ENCODE measurements around the gene PDE4D. TPM values are rescaled to one million over a fixed set of nuclear protein-coding genes. Genes with fewer than 3 reads are reported as not detected.

PDE4D gene
- total and polyA plus RNA-seq, 2 of the 4 experiments (the other 2 are of a cell fraction): 1.4 to 7.9 TPM

- H3K9ac ChIP-seq (ENCODE audit: low read depth, low read length): no peak overlapping the region
- H3K4me2 ChIP-seq (ENCODE audit: low read depth, low read length): no peak overlapping the region
- H3K9me3 ChIP-seq (ENCODE audit: control insufficient read depth, insufficient read depth, low read length): no peaks in the 10 kb centered on the region
- no peak overlapping the region for H2AFZ ChIP-seq (replicated peaks; ENCODE audit: low read length, poor library complexity)
- BruUV-seq (replicated peaks): no TSS peak
- H2BK20ac ChIP-seq (ENCODE audit: low read depth, low read length): no peak overlapping the region
- no peak overlapping the region for H2BK15ac ChIP-seq (ENCODE audit: low read depth, low read length)
- dilution Hi-C loops (cut with HindIII; ENCODE audit: low sequenced_read_pairs, unreplicated experiment) (no loop called here), in situ Hi-C loops (cut with MboI; ENCODE audit: low sequenced_read_pairs) (loop anchor here (25.0 kb wide), 1 partner anchor 682 kb away; the partner anchor contains the start of gene GAPT), intact Hi-C loops (cut with micrococcal nuclease) (no loop called here)
- POLR2A ChIA-PET (ENCODE audit: unreplicated experiment): no interaction called here
- TF ChIP-seq RCOR1 (IDR thresholded peaks at IDR 0.05; ENCODE audit: insufficient replicate concordance, low read length): no peak
- TF ChIP-seq MAZ (IDR thresholded peaks at IDR 0.05; ENCODE audit: borderline replicate concordance, low read depth, low read length): no peak
- no peak for TF ChIP-seq MXI1 (IDR thresholded peaks at IDR 0.05; ENCODE audit: borderline replicate concordance, low read depth, low read length)
- TF ChIP-seq POLR2A (IDR thresholded peaks at IDR 0.05; ENCODE audit: low read depth, low read length): no peak
- TF ChIP-seq RFX5 (IDR thresholded peaks at IDR 0.05; ENCODE audit: low read depth, low read length): no peak
- no peak for TF ChIP-seq MAFK (IDR thresholded peaks at IDR 0.05; ENCODE audit: low read depth, low read length)
- TF ChIP-seq SMC3 (IDR thresholded peaks at IDR 0.05; ENCODE audit: low read depth, low read length): no peak
- TF ChIP-seq USF2 (IDR thresholded peaks at IDR 0.05; ENCODE audit: low read depth, low read length): no peak
- no peak for TF ChIP-seq NFE2L2 (IDR thresholded peaks at IDR 0.05; ENCODE audit: low read depth, low read length)
- no peak for TF ChIP-seq FOS (IDR thresholded peaks at IDR 0.05; ENCODE audit: low read depth, low read length)
- ATAC-seq (ENCODE audit: low read depth) (no peak), DNase-seq (no peak)
- no peak overlapping the region for H3K27ac ChIP-seq (ENCODE audit: insufficient read depth, low read length)
- H4K8ac ChIP-seq (ENCODE audit: low read depth in 2 of 2, low read length in 2 of 2): no peak overlapping the region
- no peak overlapping the region for H3K18ac ChIP-seq (ENCODE audit: low read depth, low read length)
- H2AK9ac ChIP-seq (replicated peaks; ENCODE audit: low read depth, low read length, poor library complexity): no peak overlapping the region
- no peak overlapping the region for H2AK5ac ChIP-seq (ENCODE audit: low read depth, low read length)
- no peaks in the 10 kb centered on the region for H3K79me1 ChIP-seq (ENCODE audit: low read depth in 1 of 2, low read length in 2 of 2)
- WGBS, 2 experiments (ENCODE audit: extremely low coverage in 2 of 2, insufficient read length in 1 of 2): no CpG with 5 or more reads among the region's 7 CpGs
- H3K4ac ChIP-seq (ENCODE audit: low read depth, low read length): no peak overlapping the region
- peaks cover 2% of the 10 kb centered on the region; the same call in 1 of the 2 replicates for H3K4me1 ChIP-seq (ENCODE audit: control insufficient read depth, insufficient read depth, low read length)
- H4K5ac ChIP-seq (ENCODE audit: low read depth, low read length): no peak overlapping the region
- peaks cover 4% of the 10 kb centered on the region for H3K9me1 ChIP-seq (ENCODE audit: insufficient read depth, low read length)
- H3K14ac ChIP-seq (replicated peaks; ENCODE audit: low read depth, low read length): no peak overlapping the region
- no peak overlapping the region for H3K4me3 ChIP-seq (ENCODE audit: insufficient read depth, low read depth, low read length)
- no peaks in the 10 kb centered on the region for H3K27me3 ChIP-seq (ENCODE audit: control insufficient read depth, insufficient read depth, low read length)
- H4K20me1 ChIP-seq (ENCODE audit: insufficient read depth, low read length): no peaks in the 10 kb centered on the region
- H2BK120ac ChIP-seq (ENCODE audit: low read depth, low read length): no peak overlapping the region
- no peak overlapping the region; the same call in 1 of the 2 replicates for H4K91ac ChIP-seq (ENCODE audit: insufficient read depth, low read depth, low read length)
- H3K56ac ChIP-seq (ENCODE audit: extremely low read depth, insufficient read depth, low read length): no peak overlapping the region
- no peak overlapping the region for H3K23ac ChIP-seq (ENCODE audit: low read depth, low read length)
- no peak overlapping the region for H2BK5ac ChIP-seq (ENCODE audit: low read depth, low read length, poor library complexity, severe bottlenecking)
- CTCF ChIA-PET: interaction anchor here (0.7 kb wide), 1 partner anchor 163 kb away, joined by 3 read pairs; no protein-coding TSS in a partner anchor
- H3K36me3 ChIP-seq (ENCODE audit: control insufficient read depth, insufficient read depth, low read length): no peaks in the 10 kb centered on the region
Measured at GRCh38 chr5:59169081-59169767, 724.3 kb downstream of the PDE4D start.

Measured in IMR-90 (cell line).